ENCODE measurements around the gene ZC3H13.

The ZC3H13 gene

GRCh38 chr13:46015366-46015765 lies 37.2 kb downstream of the ZC3H13 start:
- no peaks in the 10 kb centered on the region for H3K27me3 ChIP-seq (replicated peaks; ENCODE audit: control insufficient read depth, insufficient read depth, low read length, poor library complexity, severe bottlenecking)
- no peaks in the 10 kb centered on the region for H3K4me1 ChIP-seq (ENCODE audit: control insufficient read depth, insufficient read depth, low read length, poor library complexity, severe bottlenecking)
- peaks cover 43% of the 10 kb centered on the region for H3K36me3 ChIP-seq (ENCODE audit: control insufficient read depth, insufficient read depth, low read length)
- H3K9me3 ChIP-seq (ENCODE audit: control insufficient read depth, low read length): no peaks in the 10 kb centered on the region
- H3K27ac ChIP-seq (ENCODE audit: insufficient read depth, low read length, poor library complexity, severe bottlenecking): no peak overlapping the region
- H3K4me3 ChIP-seq (ENCODE audit: insufficient read depth, low read depth, low read length, poor library complexity, severe bottlenecking): no peak overlapping the region
- DNase-seq: no peak

- no peak for DNase-seq
- peaks cover 49% of the 10 kb centered on the region for H3K36me3 ChIP-seq (ENCODE audit: control insufficient read depth, insufficient read depth, low read length)
- H3K9me3 ChIP-seq (ENCODE audit: control insufficient read depth, low read length): no peaks in the 10 kb centered on the region
Measured at GRCh38 chr13:46012404-46012803, 40.1 kb downstream of the ZC3H13 start.

GRCh38 chr13:46010148-46010547 lies 42.4 kb downstream of the ZC3H13 start:
- no peaks in the 10 kb centered on the region for H3K4me1 ChIP-seq (ENCODE audit: control insufficient read depth, insufficient read depth, low read length, poor library complexity, severe bottlenecking)
- no peak for DNase-seq
- H3K4me3 ChIP-seq (ENCODE audit: insufficient read depth, low read depth, low read length, poor library complexity, severe bottlenecking): no peak overlapping the region
- H3K27me3 ChIP-seq (replicated peaks; ENCODE audit: control insufficient read depth, insufficient read depth, low read length, poor library complexity, severe bottlenecking): no peaks in the 10 kb centered on the region
- no peaks in the 10 kb centered on the region for H3K9me3 ChIP-seq (ENCODE audit: control insufficient read depth, low read length)
- H3K36me3 ChIP-seq (ENCODE audit: control insufficient read depth, insufficient read depth, low read length): peaks cover 40% of the 10 kb centered on the region
- no peak overlapping the region for H3K27ac ChIP-seq (ENCODE audit: insufficient read depth, low read length, poor library complexity, severe bottlenecking)

More at GRCh38 chr13:46012404-46012803, 40.1 kb downstream of the ZC3H13 start:
- Histone ChIP-seq H3K4me1 (ENCODE audit: control insufficient read depth, insufficient read depth, low read length, poor library complexity, severe bottlenecking) (no peaks in the 10 kb centered on the region), H3K27ac (ENCODE audit: insufficient read depth, low read length, poor library complexity, severe bottlenecking) (no peak overlapping the region), H3K27me3 (replicated peaks; ENCODE audit: control insufficient read depth, insufficient read depth, low read length, poor library complexity, severe bottlenecking) (no peaks in the 10 kb centered on the region), H3K4me3 (ENCODE audit: insufficient read depth, low read depth, low read length, poor library complexity, severe bottlenecking) (no peak overlapping the region)

- peaks cover 40% of the 10 kb centered on the region for H3K36me3 ChIP-seq (ENCODE audit: control insufficient read depth, insufficient read depth, low read length)
- H3K27me3 ChIP-seq (replicated peaks; ENCODE audit: control insufficient read depth, insufficient read depth, low read length, poor library complexity, severe bottlenecking): no peaks in the 10 kb centered on the region
- DNase-seq: no peak
- H3K9me3 ChIP-seq (ENCODE audit: control insufficient read depth, low read length): no peaks in the 10 kb centered on the region
- H3K4me3 ChIP-seq (ENCODE audit: insufficient read depth, low read depth, low read length, poor library complexity, severe bottlenecking): no peak overlapping the region
- no peaks in the 10 kb centered on the region for H3K4me1 ChIP-seq (ENCODE audit: control insufficient read depth, insufficient read depth, low read length, poor library complexity, severe bottlenecking)
- no peak overlapping the region for H3K27ac ChIP-seq (ENCODE audit: insufficient read depth, low read length, poor library complexity, severe bottlenecking)
Measured at GRCh38 chr13:46008631-46009030, 43.9 kb downstream of the ZC3H13 start.

GRCh38 chr13:46006688-46007452 lies 45.7 kb downstream of the ZC3H13 start:
- Histone ChIP-seq H3K4me3 (ENCODE audit: insufficient read depth, low read depth, low read length, poor library complexity, severe bottlenecking) (no peak overlapping the region), H3K27me3 (replicated peaks; ENCODE audit: control insufficient read depth, insufficient read depth, low read length, poor library complexity, severe bottlenecking) (no peaks in the 10 kb centered on the region), H3K36me3 (ENCODE audit: control insufficient read depth, insufficient read depth, low read length) (peaks cover 35% of the 10 kb centered on the region), H3K4me1 (ENCODE audit: control insufficient read depth, insufficient read depth, low read length, poor library complexity, severe bottlenecking) (no peaks in the 10 kb centered on the region), H3K9me3 (ENCODE audit: control insufficient read depth, low read length) (no peaks in the 10 kb centered on the region), H3K27ac (ENCODE audit: insufficient read depth, low read length, poor library complexity, severe bottlenecking) (no peak overlapping the region)
- DNase-seq: no peak

GRCh38 chr13:46004491-46004890 lies 48.1 kb downstream of the ZC3H13 start:
- Histone ChIP-seq H3K4me1 (ENCODE audit: control insufficient read depth, insufficient read depth, low read length, poor library complexity, severe bottlenecking) (no peaks in the 10 kb centered on the region), H3K27me3 (replicated peaks; ENCODE audit: control insufficient read depth, insufficient read depth, low read length, poor library complexity, severe bottlenecking) (no peaks in the 10 kb centered on the region), H3K9me3 (ENCODE audit: control insufficient read depth, low read length) (no peaks in the 10 kb centered on the region), H3K4me3 (ENCODE audit: insufficient read depth, low read depth, low read length, poor library complexity, severe bottlenecking) (no peak overlapping the region), H3K36me3 (ENCODE audit: control insufficient read depth, insufficient read depth, low read length) (peaks cover 36% of the 10 kb centered on the region), H3K27ac (ENCODE audit: insufficient read depth, low read length, poor library complexity, severe bottlenecking) (no peak overlapping the region)
- DNase-seq: no peak

GRCh38 chr13:45996631-45997030 lies 55.9 kb downstream of the ZC3H13 start:
- Histone ChIP-seq H3K9me3 (ENCODE audit: control insufficient read depth, low read length) (no peaks in the 10 kb centered on the region), H3K4me3 (ENCODE audit: insufficient read depth, low read depth, low read length, poor library complexity, severe bottlenecking) (no peak overlapping the region), H3K27ac (ENCODE audit: insufficient read depth, low read length, poor library complexity, severe bottlenecking) (no peak overlapping the region), H3K36me3 (ENCODE audit: control insufficient read depth, insufficient read depth, low read length) (peaks cover 25% of the 10 kb centered on the region), H3K4me1 (ENCODE audit: control insufficient read depth, insufficient read depth, low read length, poor library complexity, severe bottlenecking) (no peaks in the 10 kb centered on the region), H3K27me3 (replicated peaks; ENCODE audit: control insufficient read depth, insufficient read depth, low read length, poor library complexity, severe bottlenecking) (no peaks in the 10 kb centered on the region)
- no peak for DNase-seq

GRCh38 chr13:45995245-45995644 lies 57.3 kb downstream of the ZC3H13 start:
- Histone ChIP-seq H3K4me3 (ENCODE audit: insufficient read depth, low read depth, low read length, poor library complexity, severe bottlenecking) (no peak overlapping the region), H3K36me3 (ENCODE audit: control insufficient read depth, insufficient read depth, low read length) (peaks cover 15% of the 10 kb centered on the region), H3K9me3 (ENCODE audit: control insufficient read depth, low read length) (no peaks in the 10 kb centered on the region), H3K27me3 (replicated peaks; ENCODE audit: control insufficient read depth, insufficient read depth, low read length, poor library complexity, severe bottlenecking) (no peaks in the 10 kb centered on the region), H3K27ac (ENCODE audit: insufficient read depth, low read length, poor library complexity, severe bottlenecking) (no peak overlapping the region), H3K4me1 (ENCODE audit: control insufficient read depth, insufficient read depth, low read length, poor library complexity, severe bottlenecking) (no peaks in the 10 kb centered on the region)
- no peak for DNase-seq

GRCh38 chr13:45994752-45995151 lies 57.8 kb downstream of the ZC3H13 start:
- H3K27me3 ChIP-seq (replicated peaks; ENCODE audit: control insufficient read depth, insufficient read depth, low read length, poor library complexity, severe bottlenecking): no peaks in the 10 kb centered on the region
- no peak overlapping the region for H3K4me3 ChIP-seq (ENCODE audit: insufficient read depth, low read depth, low read length, poor library complexity, severe bottlenecking)
- peaks cover 12% of the 10 kb centered on the region for H3K36me3 ChIP-seq (ENCODE audit: control insufficient read depth, insufficient read depth, low read length)
- DNase-seq: no peak
- no peak overlapping the region for H3K27ac ChIP-seq (ENCODE audit: insufficient read depth, low read length, poor library complexity, severe bottlenecking)
- H3K4me1 ChIP-seq (ENCODE audit: control insufficient read depth, insufficient read depth, low read length, poor library complexity, severe bottlenecking): no peaks in the 10 kb centered on the region
- H3K9me3 ChIP-seq (ENCODE audit: control insufficient read depth, low read length): no peaks in the 10 kb centered on the region

GRCh38 chr13:45989607-45990006 lies 62.9 kb downstream of the ZC3H13 start:
- no peaks in the 10 kb centered on the region for H3K9me3 ChIP-seq (ENCODE audit: control insufficient read depth, low read length)
- no peak overlapping the region for H3K27ac ChIP-seq (ENCODE audit: insufficient read depth, low read length, poor library complexity, severe bottlenecking)
- peaks cover 29% of the 10 kb centered on the region for H3K36me3 ChIP-seq (ENCODE audit: control insufficient read depth, insufficient read depth, low read length)
- no peak for DNase-seq
- no peaks in the 10 kb centered on the region for H3K4me1 ChIP-seq (ENCODE audit: control insufficient read depth, insufficient read depth, low read length, poor library complexity, severe bottlenecking)
- no peak overlapping the region for H3K4me3 ChIP-seq (ENCODE audit: insufficient read depth, low read depth, low read length, poor library complexity, severe bottlenecking)
- H3K27me3 ChIP-seq (replicated peaks; ENCODE audit: control insufficient read depth, insufficient read depth, low read length, poor library complexity, severe bottlenecking): no peaks in the 10 kb centered on the region

Measured in effector memory CD4-positive, alpha-beta T cell (primary cell).